Lower lobe of right lung (tissue), 2 donors: Measurements from ENCODE around the gene ITGAE. TPM values are rescaled to one million over a fixed set of nuclear protein-coding genes. Genes with fewer than 3 reads are reported as not detected.

ENCODE experiments used
- ATAC-seq, 2 donors: fragments of 200-7000 bp; cut with Tn5 transposase; one replicate each; pipeline ENCODE4 v1.9.1; 2020 to 2022; ENCODE audit warnings: mild to moderate bottlenecking in 2 of 2, moderate library complexity in 2 of 2
- DNase-seq: peaks from one replicate; pipeline ENCODE4 v3.0.0-alpha.2; 2020
- H3K27ac ChIP-seq: fragments of 200-600 bp; one replicate; pipeline ENCODE4 v1.8.0; 2022
- H3K27me3 ChIP-seq: fragments of 200-600 bp; one replicate; pipeline ENCODE4 v1.8.0; 2022; ENCODE audit warnings: low read depth
- H3K36me3 ChIP-seq: fragments of 200-600 bp; one replicate; pipeline ENCODE4 v1.8.0; 2022; ENCODE audit warnings: mild to moderate bottlenecking
- H3K4me1 ChIP-seq: fragments of 200-600 bp; one replicate; pipeline ENCODE4 v1.8.0; 2022
- H3K4me3 ChIP-seq: fragments of 200-600 bp; one replicate; pipeline ENCODE4 v1.8.0; 2022; ENCODE audit warnings: mild to moderate bottlenecking
- H3K9me3 ChIP-seq: fragments of 200-600 bp; one replicate; pipeline ENCODE4 v1.8.0; 2022
- CTCF ChIP-seq: fragments of 200-600 bp; IDR thresholded peaks from one replicate; pipeline ENCODE4 v1.8.0; 2022; ENCODE audit warnings: antibody characterized with exemption, mild to moderate bottlenecking
- intact Hi-C: fragments of 100-400 bp; cut with DNase I; formaldehyde crosslinking; loops from one replicate; pipeline ENCODE4 v1.11.0; 2022
- total RNA-seq: library from RNA; stranded (reverse); fragmentation: NEBNext Ultra II Directional; extraction: Animal tissue kit (Norgen Biotek cat#: 25700); gene quantifications from one replicate; pipeline ENCODE4 v1.2.1, GENCODE V29; 2021
- donor health status: DM: no; HTN: yes; CAD: no; lungs with severe emphysema.

Gene ITGAE
- total RNA-seq, 1 donor from 2014 or later: 35.4 TPM

GRCh38 chr17:3826191-3826590 is 25.2 kb upstream of the ITGAE start:
- no peak for ATAC-seq
- Histone ChIP-seq H3K36me3 (peaks cover 85% of the 10 kb centered on the region), H3K27me3 (no peaks in the 10 kb centered on the region), H3K9me3 (no peaks in the 10 kb centered on the region), H3K4me3 (no peak overlapping the region), H3K4me1 (peaks cover 15% of the 10 kb centered on the region), H3K27ac (no peak overlapping the region)
- no peak for DNase-seq
- intact Hi-C loops: no loop called here
- TF ChIP-seq CTCF: no peak

- intact Hi-C loops: no loop called here
Measured at GRCh38 chr17:3821101-3821500, 20.1 kb upstream of the ITGAE start.

GRCh38 chr17:3818786-3819185 is 17.8 kb upstream of the ITGAE start:
- no peak overlapping the region for H3K27ac ChIP-seq
- no peaks in the 10 kb centered on the region for H3K4me1 ChIP-seq
- peaks cover 100% of the 10 kb centered on the region for H3K36me3 ChIP-seq
- no peaks in the 10 kb centered on the region for H3K27me3 ChIP-seq
- intact Hi-C loops: no loop called here
- ATAC-seq: no peak
- H3K4me3 ChIP-seq: no peak overlapping the region
- no peak for TF ChIP-seq CTCF
- no peak for DNase-seq
- H3K9me3 ChIP-seq: no peaks in the 10 kb centered on the region

More at GRCh38 chr17:3821101-3821500, 20.1 kb upstream of the ITGAE start:
- Histone ChIP-seq H3K9me3 (no peaks in the 10 kb centered on the region), H3K4me3 (no peak overlapping the region), H3K27me3 (no peaks in the 10 kb centered on the region), H3K4me1 (no peaks in the 10 kb centered on the region), H3K36me3 (peaks cover 99% of the 10 kb centered on the region), H3K27ac (no peak overlapping the region)
- no peak for ATAC-seq
- no peak for TF ChIP-seq CTCF
- no peak for DNase-seq

GRCh38 chr17:3817851-3818605 is 17.0 kb upstream of the ITGAE start:
- Histone ChIP-seq H3K4me1 (no peaks in the 10 kb centered on the region), H3K4me3 (no peak overlapping the region), H3K27me3 (no peaks in the 10 kb centered on the region), H3K9me3 (no peaks in the 10 kb centered on the region), H3K36me3 (peaks cover 100% of the 10 kb centered on the region), H3K27ac (no peak overlapping the region)
- intact Hi-C loops: no loop called here
- TF ChIP-seq CTCF: no peak
- ATAC-seq (no peak), DNase-seq (no peak)

GRCh38 chr17:3815925-3816324 is 14.9 kb upstream of the ITGAE start:
- ATAC-seq: no peak
- no peaks in the 10 kb centered on the region for H3K4me1 ChIP-seq
- TF ChIP-seq CTCF: no peak

More at GRCh38 chr17:3815925-3816324, 14.9 kb upstream of the ITGAE start:
- Histone ChIP-seq H3K27ac (no peak overlapping the region), H3K9me3 (no peaks in the 10 kb centered on the region), H3K4me3 (no peak overlapping the region), H3K27me3 (no peaks in the 10 kb centered on the region), H3K36me3 (peaks cover 100% of the 10 kb centered on the region)
- no peak for DNase-seq
- intact Hi-C loops: no loop called here
